ENCODE results near the gene PHLPP1. TPM values are rescaled to one million over a fixed set of nuclear protein-coding genes. Genes with fewer than 3 reads are reported as not detected.
"Not testable (repeated sequence)": the region's sequence is repeated elsewhere in the genome, so short reads cannot be mapped to it uniquely, and the experiment has no call there.

PHLPP1 gene
- total and polyA plus RNA-seq, 2 donors (not counting 1 experiment from before 2014, with no cell fraction given) = 3.6 to 5.0 TPM

DNA sequence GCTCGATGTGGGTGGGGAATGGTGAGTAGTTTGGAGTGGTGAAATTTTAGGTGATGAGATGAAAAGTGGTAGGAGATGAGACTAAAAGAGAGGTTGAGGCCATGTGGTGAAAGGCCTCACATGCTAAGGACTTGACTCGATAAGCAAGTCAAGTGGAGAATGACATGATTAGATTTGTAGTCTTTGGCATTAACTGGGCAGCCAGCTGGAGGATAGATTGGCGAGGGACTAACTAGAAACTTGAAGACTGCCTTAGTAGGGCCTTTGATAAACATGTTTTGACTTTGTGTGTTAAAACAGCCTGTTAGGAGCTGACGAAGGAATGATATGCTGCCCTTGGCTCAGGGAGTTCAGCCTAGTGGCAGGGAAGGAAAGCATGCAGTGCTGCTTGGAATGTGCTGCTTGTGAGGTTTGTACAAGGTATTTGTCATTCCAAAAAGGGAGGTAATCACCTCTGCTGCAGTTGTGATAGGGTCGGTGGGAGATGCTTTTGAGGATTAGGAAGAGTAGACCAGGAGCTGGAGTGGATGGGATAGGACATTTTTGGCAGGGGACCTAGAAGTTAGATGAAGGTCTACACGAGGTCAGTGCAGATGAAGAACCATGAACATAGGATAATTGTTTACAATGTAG, 22.0 kb downstream of the PHLPP1 start:
- TF ChIP-seq, protein P1, sequence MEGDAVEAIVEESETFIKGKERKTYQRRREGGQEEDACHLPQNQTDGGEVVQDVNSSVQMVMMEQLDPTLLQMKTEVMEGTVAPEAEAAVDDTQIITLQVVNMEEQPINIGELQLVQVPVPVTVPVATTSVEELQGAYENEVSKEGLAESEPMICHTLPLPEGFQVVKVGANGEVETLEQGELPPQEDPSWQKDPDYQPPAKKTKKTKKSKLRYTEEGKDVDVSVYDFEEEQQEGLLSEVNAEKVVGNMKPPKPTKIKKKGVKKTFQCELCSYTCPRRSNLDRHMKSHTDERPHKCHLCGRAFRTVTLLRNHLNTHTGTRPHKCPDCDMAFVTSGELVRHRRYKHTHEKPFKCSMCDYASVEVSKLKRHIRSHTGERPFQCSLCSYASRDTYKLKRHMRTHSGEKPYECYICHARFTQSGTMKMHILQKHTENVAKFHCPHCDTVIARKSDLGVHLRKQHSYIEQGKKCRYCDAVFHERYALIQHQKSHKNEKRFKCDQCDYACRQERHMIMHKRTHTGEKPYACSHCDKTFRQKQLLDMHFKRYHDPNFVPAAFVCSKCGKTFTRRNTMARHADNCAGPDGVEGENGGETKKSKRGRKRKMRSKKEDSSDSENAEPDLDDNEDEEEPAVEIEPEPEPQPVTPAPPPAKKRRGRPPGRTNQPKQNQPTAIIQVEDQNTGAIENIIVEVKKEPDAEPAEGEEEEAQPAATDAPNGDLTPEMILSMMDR (conservative IDR thresholded peaks at IDR 0.05 in 1 of 2, IDR thresholded peaks at IDR 0.05 in 1 of 2; ENCODE audit: low read depth in 1 of 2, low read length in 2 of 2) = no peak
- no peak for TF ChIP-seq EZH2 (IDR thresholded peaks at IDR 0.05; ENCODE audit: low read length, missing control alignments)
- no peaks in the 10 kb centered on the region for H3K27me3 ChIP-seq (ENCODE audit: control insufficient read depth, insufficient read depth, low read length)
- no peak overlapping the region for H3K27ac ChIP-seq (ENCODE audit: insufficient read depth, low read length)
- no peak for DNase-seq (ENCODE audit: low read depth in 2 of 2)
- no peak overlapping the region for H3K4me3 ChIP-seq (replicated peaks in 1 of 4; ENCODE audit: control extremely low read depth in 1 of 4, insufficient read depth in 1 of 4, low read depth in 3 of 4, low read length in 4 of 4)
- no peak overlapping the region for H3K9ac ChIP-seq (ENCODE audit: insufficient read depth, low read length)
- no peaks in the 10 kb centered on the region for H4K20me1 ChIP-seq (ENCODE audit: control insufficient read depth, extremely low read depth, insufficient read depth, low read length)
- H3K36me3 ChIP-seq (ENCODE audit: control insufficient read depth, insufficient read depth, low read length) = no peaks in the 10 kb centered on the region
- no peak overlapping the region for H2AFZ ChIP-seq (ENCODE audit: low read length)
- H3K4me2 ChIP-seq (ENCODE audit: extremely low read depth, insufficient read depth, low read length) = no peak overlapping the region
- H3K9me3 ChIP-seq (ENCODE audit: control insufficient read depth, insufficient read depth, low read depth, low read length) = no peaks in the 10 kb centered on the region
- H3K4me1 ChIP-seq (ENCODE audit: control insufficient read depth, extremely low read depth, insufficient read depth, low read length) = no peaks in the 10 kb centered on the region
- H3K79me2 ChIP-seq (ENCODE audit: control insufficient read depth, insufficient read depth, low read length) = no peaks in the 10 kb centered on the region

DNA sequence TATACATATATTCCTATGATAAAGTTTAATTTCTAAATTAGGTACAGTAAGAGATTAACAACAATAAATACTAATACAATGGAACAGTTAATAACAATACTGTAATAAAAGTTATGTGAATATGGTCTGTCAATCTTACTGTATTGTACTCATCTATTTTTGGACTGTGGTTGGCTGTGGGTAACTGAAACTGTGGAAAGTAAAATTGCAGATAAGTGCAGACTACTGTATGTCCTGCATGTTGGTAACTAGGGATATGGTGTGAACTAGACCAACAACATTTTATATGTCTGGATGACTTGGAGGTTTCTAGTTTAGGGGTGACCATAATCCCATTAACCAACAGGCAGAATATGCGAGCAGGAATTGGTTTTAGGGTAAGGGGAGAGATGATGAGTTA, 23.3 kb downstream of the PHLPP1 start:
- Histone ChIP-seq H3K27me3 (ENCODE audit: control insufficient read depth, insufficient read depth, low read length) (no peaks in the 10 kb centered on the region), H3K79me2 (ENCODE audit: control insufficient read depth, insufficient read depth, low read length) (no peaks in the 10 kb centered on the region)

DNA sequence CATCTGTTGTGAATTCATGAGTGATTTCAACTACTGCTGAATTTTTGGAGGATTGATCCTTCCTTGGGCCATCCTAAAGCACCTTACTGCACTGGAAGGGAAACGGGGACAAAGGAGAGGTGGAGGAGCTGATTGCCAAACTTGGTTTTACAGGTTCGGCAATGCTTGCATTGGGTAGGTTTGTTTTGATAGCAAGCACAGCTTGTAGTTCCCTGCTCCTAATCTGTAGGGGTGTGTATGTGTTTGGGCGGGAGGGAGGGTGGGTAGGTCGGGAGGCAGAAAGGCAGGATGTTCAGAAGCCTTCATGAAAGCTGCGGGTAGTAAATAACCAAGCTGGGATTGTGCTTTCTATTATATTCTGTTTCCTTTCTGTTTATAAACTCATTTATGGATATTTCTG, 24.6 kb downstream of the PHLPP1 start:
- no peaks in the 10 kb centered on the region for H3K36me3 ChIP-seq (ENCODE audit: control insufficient read depth, insufficient read depth, low read length)
- DNase-seq (ENCODE audit: low read depth in 2 of 2) = no peak
- H3K27me3 ChIP-seq (ENCODE audit: control insufficient read depth, insufficient read depth, low read length) = no peaks in the 10 kb centered on the region
- H3K9me3 ChIP-seq (ENCODE audit: control insufficient read depth, insufficient read depth, low read depth, low read length) = no peaks in the 10 kb centered on the region
- no peaks in the 10 kb centered on the region for H3K79me2 ChIP-seq (ENCODE audit: control insufficient read depth, insufficient read depth, low read length)
- TF ChIP-seq, protein P1 (conservative IDR thresholded peaks at IDR 0.05 in 1 of 2, IDR thresholded peaks at IDR 0.05 in 1 of 2; ENCODE audit: low read depth in 1 of 2, low read length in 2 of 2) = no peak
- no peak for TF ChIP-seq EZH2 (IDR thresholded peaks at IDR 0.05; ENCODE audit: low read length, missing control alignments)
- H3K4me3 ChIP-seq (replicated peaks in 1 of 4; ENCODE audit: control extremely low read depth in 1 of 4, insufficient read depth in 1 of 4, low read depth in 3 of 4, low read length in 4 of 4) = no peak overlapping the region
- no peak overlapping the region for H3K27ac ChIP-seq (ENCODE audit: insufficient read depth, low read length)
- H3K9ac ChIP-seq (ENCODE audit: insufficient read depth, low read length) = no peak overlapping the region
- H4K20me1 ChIP-seq (ENCODE audit: control insufficient read depth, extremely low read depth, insufficient read depth, low read length) = no peaks in the 10 kb centered on the region
- H3K4me2 ChIP-seq (ENCODE audit: extremely low read depth, insufficient read depth, low read length) = no peak overlapping the region
- H3K4me1 ChIP-seq (ENCODE audit: control insufficient read depth, extremely low read depth, insufficient read depth, low read length) = no peaks in the 10 kb centered on the region
- no peak overlapping the region for H2AFZ ChIP-seq (ENCODE audit: low read length)

More for the DNA sequence above, 23.3 kb downstream of the PHLPP1 start:
- H3K36me3 ChIP-seq (ENCODE audit: control insufficient read depth, insufficient read depth, low read length) = no peaks in the 10 kb centered on the region
- no peaks in the 10 kb centered on the region for H3K9me3 ChIP-seq (ENCODE audit: control insufficient read depth, insufficient read depth, low read depth, low read length)
- TF ChIP-seq, protein P1 (conservative IDR thresholded peaks at IDR 0.05 in 1 of 2, IDR thresholded peaks at IDR 0.05 in 1 of 2; ENCODE audit: low read depth in 1 of 2, low read length in 2 of 2) = no peak
- no peak for TF ChIP-seq EZH2 (IDR thresholded peaks at IDR 0.05; ENCODE audit: low read length, missing control alignments)
- no peak overlapping the region for H2AFZ ChIP-seq (ENCODE audit: low read length)
- no peak overlapping the region for H3K4me3 ChIP-seq (replicated peaks in 1 of 4; ENCODE audit: control extremely low read depth in 1 of 4, insufficient read depth in 1 of 4, low read depth in 3 of 4, low read length in 4 of 4)
- no peaks in the 10 kb centered on the region for H3K4me1 ChIP-seq (ENCODE audit: control insufficient read depth, extremely low read depth, insufficient read depth, low read length)
- no peak overlapping the region for H3K9ac ChIP-seq (ENCODE audit: insufficient read depth, low read length)
- no peak overlapping the region for H3K4me2 ChIP-seq (ENCODE audit: extremely low read depth, insufficient read depth, low read length)
- no peak for DNase-seq (ENCODE audit: low read depth in 2 of 2)
- no peaks in the 10 kb centered on the region for H4K20me1 ChIP-seq (ENCODE audit: control insufficient read depth, extremely low read depth, insufficient read depth, low read length)
- H3K27ac ChIP-seq (ENCODE audit: insufficient read depth, low read length) = no peak overlapping the region

DNA sequence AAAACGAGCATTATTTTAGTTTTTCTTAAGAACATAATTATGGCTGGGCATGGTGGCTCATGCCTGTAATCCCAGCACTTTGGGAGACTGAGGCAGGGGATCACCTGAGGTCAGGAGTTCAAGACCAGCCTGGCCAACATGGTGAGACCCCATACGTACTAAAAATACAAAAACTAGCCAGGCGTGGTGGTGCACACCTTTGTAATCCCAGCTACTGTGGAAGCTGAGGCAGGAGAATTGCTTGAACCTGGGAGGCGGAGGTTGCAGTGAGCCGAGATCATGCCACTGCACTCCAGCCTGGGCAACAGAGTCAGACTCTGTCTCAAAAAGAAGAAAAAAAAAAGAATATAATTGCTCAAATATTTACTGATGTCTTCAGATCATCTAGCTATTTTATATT, 25.3 kb downstream of the PHLPP1 start:
- not testable (repeated sequence) for DNase-seq (ENCODE audit: low read depth in 2 of 2); H3K27me3 ChIP-seq (ENCODE audit: control insufficient read depth, insufficient read depth, low read length); H3K4me1 ChIP-seq (ENCODE audit: control insufficient read depth, extremely low read depth, insufficient read depth, low read length); H3K27ac ChIP-seq (ENCODE audit: insufficient read depth, low read length); H3K79me2 ChIP-seq (ENCODE audit: control insufficient read depth, insufficient read depth, low read length); H4K20me1 ChIP-seq (ENCODE audit: control insufficient read depth, extremely low read depth, insufficient read depth, low read length); H3K4me3 ChIP-seq (replicated peaks in 1 of 4; ENCODE audit: control extremely low read depth in 1 of 4, insufficient read depth in 1 of 4, low read depth in 3 of 4, low read length in 4 of 4); H3K9ac ChIP-seq (ENCODE audit: insufficient read depth, low read length); H3K9me3 ChIP-seq (ENCODE audit: control insufficient read depth, insufficient read depth, low read depth, low read length); H3K36me3 ChIP-seq (ENCODE audit: control insufficient read depth, insufficient read depth, low read length); H3K4me2 ChIP-seq (ENCODE audit: extremely low read depth, insufficient read depth, low read length); H2AFZ ChIP-seq (ENCODE audit: low read length)
